ENCODE measurements around the gene THBS2.

Gene THBS2

GRCh38 chr6:169251371-169251802, 2.3 kb downstream of the THBS2 start:
- H3K4me3 ChIP-seq (ENCODE audit: low read depth, low read length), result no peak overlapping the region

GRCh38 chr6:169250660-169251059, 3.0 kb downstream of the THBS2 start:
- H3K4me3 ChIP-seq (ENCODE audit: low read depth, low read length), result no peak overlapping the region

- no peak overlapping the region for H3K4me3 ChIP-seq (ENCODE audit: low read depth, low read length)
Measured at GRCh38 chr6:169249057-169249456, 4.6 kb downstream of the THBS2 start.

- no peak overlapping the region for H3K4me3 ChIP-seq (ENCODE audit: low read depth, low read length)
Measured at GRCh38 chr6:169248521-169248971, 5.1 kb downstream of the THBS2 start.

- H3K4me3 ChIP-seq (ENCODE audit: low read depth, low read length), result no peak overlapping the region
Measured at GRCh38 chr6:169247991-169248390, 5.7 kb downstream of the THBS2 start.

GRCh38 chr6:169247419-169247818, 6.2 kb downstream of the THBS2 start:
- no peak overlapping the region for H3K4me3 ChIP-seq (ENCODE audit: low read depth, low read length)

- H3K4me3 ChIP-seq (ENCODE audit: low read depth, low read length), result no peak overlapping the region
Measured at GRCh38 chr6:169246445-169246844, 7.2 kb downstream of the THBS2 start.

- no peak overlapping the region for H3K4me3 ChIP-seq (ENCODE audit: low read depth, low read length)
Measured at GRCh38 chr6:169244684-169245383, 8.8 kb downstream of the THBS2 start.

GRCh38 chr6:169243661-169244060, 10.0 kb downstream of the THBS2 start:
- no peak overlapping the region for H3K4me3 ChIP-seq (ENCODE audit: low read depth, low read length)

- H3K4me3 ChIP-seq (ENCODE audit: low read depth, low read length), result no peak overlapping the region
Measured at GRCh38 chr6:169243186-169243585, 10.5 kb downstream of the THBS2 start.

GRCh38 chr6:169241688-169242350, 11.8 kb downstream of the THBS2 start:
- H3K4me3 ChIP-seq (ENCODE audit: low read depth, low read length), result no peak overlapping the region

- H3K4me3 ChIP-seq (ENCODE audit: low read depth, low read length), result no peak overlapping the region
Measured at GRCh38 chr6:169240591-169241390, 12.9 kb downstream of the THBS2 start.

- H3K4me3 ChIP-seq (ENCODE audit: low read depth, low read length), result no peak overlapping the region
Measured at GRCh38 chr6:169240125-169240524, 13.5 kb downstream of the THBS2 start.

- no peak overlapping the region for H3K4me3 ChIP-seq (ENCODE audit: low read depth, low read length)
Measured at GRCh38 chr6:169239181-169239580, 14.5 kb downstream of the THBS2 start.

- no peak overlapping the region for H3K4me3 ChIP-seq (ENCODE audit: low read depth, low read length)
Measured at GRCh38 chr6:169238766-169239165, 14.9 kb downstream of the THBS2 start.

GRCh38 chr6:169237496-169238134, 16.0 kb downstream of the THBS2 start:
- no peak overlapping the region for H3K4me3 ChIP-seq (ENCODE audit: low read depth, low read length)

- H3K4me3 ChIP-seq (ENCODE audit: low read depth, low read length), result no peak overlapping the region
Measured at GRCh38 chr6:169236988-169237387, 16.7 kb downstream of the THBS2 start.

GRCh38 chr6:169236545-169236944, 17.1 kb downstream of the THBS2 start:
- H3K4me3 ChIP-seq (ENCODE audit: low read depth, low read length), result no peak overlapping the region

GRCh38 chr6:169235286-169235685, 18.4 kb downstream of the THBS2 start:
- no peak overlapping the region for H3K4me3 ChIP-seq (ENCODE audit: low read depth, low read length)

- no peak overlapping the region for H3K4me3 ChIP-seq (ENCODE audit: low read depth, low read length)
Measured at GRCh38 chr6:169234634-169235033, 19.0 kb downstream of the THBS2 start.

- H3K4me3 ChIP-seq (ENCODE audit: low read depth, low read length), result no peak overlapping the region
Measured at GRCh38 chr6:169233832-169234231, 19.8 kb downstream of the THBS2 start.

All from iPS-11a (cell line).